NCI-H526 (cell line): ENCODE measurements around the gene BRI3BP.

Source experiments
- DNase-seq, 2 experiments: peaks; one replicate each; lab custom pipeline; 2025; lab: John Stamatoyannopoulos, UW

BRI3BP gene

GRCh38 chr12:124993626-124994436, at the start of gene BRI3BP:
TSS of gene BRI3BP (plus strand) at chr12:124993645. CDS start at chr12:124993791, 146 bp downstream.
- peak in 1 of 2 experiments; percentile 82 for DNase-seq

GRCh38 chr12:124946447-124946793, 47.0 kb upstream of the BRI3BP start:
- no peak for DNase-seq

DNA sequence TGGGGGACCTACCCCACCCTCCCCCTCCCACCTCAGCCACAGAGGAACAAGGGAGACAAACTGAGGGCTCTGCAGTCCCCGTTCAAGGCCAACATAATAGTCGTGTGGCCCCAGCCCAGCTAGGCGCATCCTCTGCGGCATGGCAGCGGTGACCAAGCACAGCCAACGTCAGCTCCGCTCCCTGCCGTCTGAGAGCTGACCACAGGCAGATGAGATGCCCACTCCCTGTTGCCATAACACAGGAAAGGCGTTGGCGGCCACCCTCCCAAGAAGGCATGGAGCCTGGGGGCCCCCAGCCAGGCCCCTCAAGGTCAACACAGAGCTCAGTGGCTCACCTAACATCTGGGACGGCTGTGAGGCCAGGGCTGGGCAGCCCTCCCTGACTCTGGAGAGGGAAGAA, 46.4 kb upstream of the BRI3BP start:
- no peak for DNase-seq

DNA sequence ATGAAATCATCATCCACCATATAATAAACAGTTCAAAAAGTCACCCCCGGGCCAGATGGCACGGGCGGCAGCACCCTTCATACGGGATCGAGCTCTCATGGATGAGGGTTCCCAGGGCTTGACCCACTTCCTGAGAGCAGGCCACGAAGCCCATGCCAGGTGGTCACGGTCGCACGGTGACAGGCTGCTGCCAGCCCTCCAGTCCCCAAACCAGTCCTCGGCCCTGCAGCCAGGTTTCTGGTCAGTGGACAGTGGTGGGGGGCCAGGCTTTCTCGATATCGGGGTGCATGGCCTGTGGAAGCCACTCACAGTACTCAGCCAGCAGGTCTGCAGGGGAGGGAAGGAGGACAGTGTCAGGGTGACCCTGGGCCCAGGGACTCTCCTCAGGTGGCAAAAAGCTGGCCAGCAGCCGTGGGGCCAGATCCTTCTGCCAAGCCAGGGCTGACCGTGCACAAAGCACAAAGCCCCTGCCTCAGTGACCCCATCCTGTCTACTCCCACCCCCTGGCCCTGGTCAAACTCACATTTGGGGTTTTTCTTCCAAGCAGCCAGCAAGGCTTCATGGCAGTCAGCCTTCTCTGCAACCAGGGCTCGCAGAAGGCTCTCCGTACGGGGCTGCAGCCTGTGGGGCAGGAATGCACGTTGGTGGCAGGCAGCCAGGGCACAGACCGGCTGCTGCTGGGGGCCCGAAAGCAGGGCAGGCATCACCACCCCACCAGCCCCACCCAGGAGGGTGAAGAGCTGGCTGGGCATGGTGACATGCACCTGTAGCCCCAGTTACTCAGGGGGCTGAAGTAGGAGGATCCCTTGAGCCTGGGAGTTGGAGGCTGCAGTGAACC, 45.7 kb upstream of the BRI3BP start:
- DNase-seq: no peak

GRCh38 chr12:124949066-124949465, 44.4 kb upstream of the BRI3BP start:
- no peak for DNase-seq

DNA sequence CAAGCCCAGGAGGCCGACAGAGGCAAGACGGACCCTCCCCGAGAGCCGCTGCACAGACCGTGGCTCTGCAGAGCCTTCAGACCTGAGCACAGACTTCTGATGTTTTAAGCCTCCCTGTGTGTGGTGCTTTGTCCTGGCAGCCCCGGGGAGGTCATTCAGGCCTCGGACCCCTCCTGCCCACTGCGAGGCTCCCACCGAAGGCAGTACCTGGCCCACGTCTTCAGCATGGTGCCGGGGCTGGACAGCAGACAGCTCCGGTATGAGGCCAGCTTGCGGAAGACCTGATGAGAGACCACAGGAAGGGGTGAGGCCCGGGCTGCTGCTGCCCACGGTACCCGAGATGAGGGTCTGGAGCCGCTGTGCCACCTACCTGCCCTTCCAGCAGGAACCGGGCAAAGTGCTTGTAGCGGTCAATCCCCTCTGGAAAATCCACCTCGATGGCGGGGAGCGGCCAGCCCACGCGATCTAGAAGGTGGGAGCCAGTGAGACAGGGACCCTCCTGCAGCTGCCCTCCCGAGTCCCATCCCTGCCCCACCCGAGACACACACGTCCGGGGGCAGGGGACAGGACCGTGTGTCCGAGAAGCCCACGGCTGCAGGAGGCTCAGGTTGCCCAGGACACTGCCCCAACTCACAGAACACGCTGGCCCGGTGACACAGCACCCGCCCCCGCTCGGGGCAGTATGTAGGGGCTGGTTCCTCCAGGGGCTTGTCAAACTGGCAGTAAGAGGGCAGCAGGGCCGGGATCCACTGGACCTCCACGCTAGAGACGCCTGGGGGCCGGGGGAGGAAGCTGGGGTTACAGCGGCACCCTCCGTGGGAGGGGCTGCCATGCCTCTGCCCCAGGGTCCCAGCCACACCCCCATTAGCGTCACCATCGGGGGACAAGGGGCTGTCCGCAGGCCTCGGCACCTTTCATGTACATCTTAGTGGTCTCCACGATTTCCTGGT, 43.4 kb upstream of the BRI3BP start:
- no peak for DNase-seq

GRCh38 chr12:124952295-124952694, 41.1 kb upstream of the BRI3BP start:
- no peak for DNase-seq

GRCh38 chr12:124952801-124953200, 40.6 kb upstream of the BRI3BP start:
- no peak for DNase-seq

DNA sequence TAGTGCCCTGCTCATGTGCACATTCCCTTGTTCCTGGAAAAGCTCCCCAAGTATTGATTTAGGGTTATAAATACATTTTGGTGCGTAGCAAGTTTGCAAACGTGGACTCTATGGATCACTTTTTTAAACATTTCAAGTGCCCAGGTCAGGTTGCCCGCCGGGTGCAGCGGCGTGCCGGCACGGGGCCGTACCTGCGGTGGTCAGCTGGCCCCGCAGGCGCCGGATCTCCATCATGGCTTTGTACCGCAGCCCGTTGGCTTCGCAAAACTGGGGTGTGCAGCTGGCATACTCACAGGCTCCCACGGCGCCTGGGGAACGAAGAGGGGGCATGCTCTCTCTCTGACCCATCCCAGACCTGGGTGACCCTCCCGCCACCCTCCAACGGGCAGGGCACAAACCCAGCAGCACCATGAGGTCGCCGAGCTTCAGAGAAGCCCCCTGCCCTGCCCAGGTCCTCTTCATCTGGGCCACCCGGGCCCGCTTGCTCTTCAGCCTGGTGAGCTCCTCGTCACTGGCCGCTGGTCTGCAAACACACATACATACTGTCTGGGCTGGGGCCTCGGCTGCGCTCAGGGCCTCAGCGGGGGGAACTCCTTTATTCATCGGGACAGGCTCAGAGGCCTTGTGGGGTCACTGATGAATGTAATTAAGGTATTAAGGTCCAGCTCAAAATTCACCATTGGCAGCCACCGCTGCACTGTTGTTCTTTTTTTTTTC, 39.6 kb upstream of the BRI3BP start:
- no peak for DNase-seq

- DNase-seq: no peak
Measured at GRCh38 chr12:124954771-124955170, 38.7 kb upstream of the BRI3BP start.

- no peak for DNase-seq
Measured at GRCh38 chr12:124956571-124956970, 36.9 kb upstream of the BRI3BP start.

- DNase-seq: no peak
Measured at GRCh38 chr12:124961055-124961454, 32.4 kb upstream of the BRI3BP start.

DNA sequence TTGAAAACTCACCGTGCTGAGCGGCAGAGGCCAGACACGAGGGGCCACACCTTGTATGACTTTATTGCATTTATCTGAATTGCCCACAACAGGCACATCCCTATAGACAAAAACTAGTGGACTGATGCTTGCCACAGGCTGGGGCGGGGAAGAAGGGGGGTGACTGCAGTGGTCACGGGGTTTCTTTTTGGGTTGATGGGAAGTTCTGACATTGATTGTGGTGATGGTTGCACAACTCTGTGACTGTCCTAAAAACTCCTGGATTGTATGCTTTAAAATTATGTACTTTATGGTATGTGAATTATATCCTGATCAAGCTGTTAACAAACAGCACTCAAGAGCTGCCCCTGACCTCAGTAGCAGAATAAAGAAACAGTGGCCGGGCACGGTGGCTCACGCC, 30.2 kb upstream of the BRI3BP start:
- DNase-seq: no peak

DNA sequence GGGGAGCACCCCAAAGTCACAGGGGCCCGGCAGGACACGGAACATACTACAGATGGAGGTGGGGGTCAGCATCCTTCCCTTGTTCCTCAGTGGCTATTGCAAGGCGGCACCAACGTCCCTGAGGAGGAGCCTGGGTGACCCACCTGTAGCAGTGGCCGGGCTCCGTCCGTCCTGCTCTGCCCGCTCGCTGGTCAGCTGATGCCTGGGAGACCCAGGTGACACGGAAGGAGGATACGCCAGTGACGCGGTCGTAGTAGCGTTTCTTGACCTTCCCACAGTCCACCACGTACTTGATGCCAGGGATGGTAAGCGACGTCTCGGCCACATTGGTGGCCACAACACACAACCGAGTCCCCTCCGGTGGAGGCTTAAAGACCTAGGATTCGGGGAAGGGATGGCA, 29.2 kb upstream of the BRI3BP start:
- no peak for DNase-seq

GRCh38 chr12:124964836-124965462, 28.5 kb upstream of the BRI3BP start:
- DNase-seq: no peak

DNA sequence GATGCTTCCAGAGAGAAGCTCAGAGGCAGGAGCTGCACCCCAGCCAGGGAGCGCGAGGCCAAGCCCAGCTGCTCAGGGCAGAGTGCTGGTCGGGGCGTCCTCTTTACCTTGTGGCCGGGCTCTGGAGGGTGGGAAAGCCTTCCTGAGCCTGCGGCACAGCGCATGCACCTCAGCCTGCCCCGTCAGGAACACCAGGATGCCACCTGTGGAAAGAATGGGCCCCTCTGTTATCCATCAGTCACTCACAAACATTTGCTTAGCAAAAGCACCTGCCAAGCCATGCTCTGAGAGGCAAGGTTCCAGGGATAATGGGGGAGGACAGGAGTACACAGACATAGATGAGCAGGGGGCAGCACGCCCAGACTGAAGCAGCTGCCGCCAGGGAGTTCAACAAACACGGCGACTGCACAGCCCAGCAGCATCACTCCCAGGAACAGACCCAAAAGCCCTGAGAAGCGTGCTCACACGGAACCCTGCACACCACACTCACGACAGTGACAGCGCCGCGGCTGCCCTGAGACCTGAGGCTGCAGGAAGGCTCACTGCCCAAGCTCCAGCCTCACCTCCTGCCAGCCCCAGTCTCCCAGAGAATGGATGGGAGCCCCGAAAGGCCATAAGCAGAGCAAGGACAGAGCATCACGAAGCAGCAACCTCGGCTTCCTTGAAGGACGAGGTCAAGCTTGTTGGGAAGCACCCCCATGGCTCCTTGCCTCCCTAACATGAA, 26.3 kb upstream of the BRI3BP start:
- DNase-seq: no peak

- no peak for DNase-seq
Measured at GRCh38 chr12:124968656-124969055, 24.8 kb upstream of the BRI3BP start.

DNA sequence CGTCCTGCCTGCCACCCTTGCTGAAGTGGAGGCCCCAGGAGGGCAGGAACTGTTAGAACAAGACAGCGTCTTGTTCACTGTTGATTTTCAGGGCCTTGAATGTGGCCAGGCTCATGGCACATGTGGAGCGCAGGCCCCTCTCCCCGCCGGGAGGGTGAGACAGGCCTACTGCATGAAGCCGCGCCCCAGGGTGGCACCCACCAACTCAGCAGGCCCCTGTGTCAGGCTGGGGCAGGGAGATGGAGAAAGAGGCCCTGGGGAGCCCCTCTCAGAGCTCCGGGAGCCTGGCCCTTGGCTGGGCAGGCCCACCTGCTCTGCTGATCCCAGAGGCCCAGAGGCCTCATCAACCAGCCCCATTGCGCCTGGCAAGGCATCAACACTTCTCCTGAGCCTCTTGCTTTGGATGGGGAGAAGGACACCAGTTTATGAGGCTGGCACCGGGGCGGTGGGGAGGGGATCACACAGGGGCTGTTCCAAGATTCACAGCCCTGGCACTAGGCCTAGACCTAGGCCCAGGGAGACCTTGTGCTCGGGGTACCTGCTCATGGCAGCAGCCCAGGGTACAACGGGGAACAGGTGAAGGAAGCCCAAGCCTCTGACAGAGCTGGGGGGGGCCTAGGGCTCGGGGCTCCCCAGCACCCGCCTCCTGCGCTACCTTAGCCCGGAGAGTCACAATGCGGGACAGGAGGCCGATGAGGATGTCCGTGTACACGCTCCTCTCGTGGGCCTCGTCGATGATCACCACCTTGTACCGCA, 22.6 kb upstream of the BRI3BP start:
- no peak for DNase-seq

- no peak for DNase-seq
Measured at GRCh38 chr12:124971603-124972002, 21.8 kb upstream of the BRI3BP start.

GRCh38 chr12:124972211-124972610, 21.2 kb upstream of the BRI3BP start:
- DNase-seq: no peak
